ENCODE results near the gene MVB12B.
"Not testable (repeated sequence)": the region's sequence is repeated elsewhere in the genome, so short reads cannot be mapped to it uniquely, and the experiment has no call there.

MVB12B gene

GRCh38 chr9:126549246-126550006 lies 222.8 kb downstream of the MVB12B start:
- no peak for DNase-seq

- no peak for DNase-seq
Measured at GRCh38 chr9:126550891-126551351, 224.3 kb downstream of the MVB12B start.

DNA sequence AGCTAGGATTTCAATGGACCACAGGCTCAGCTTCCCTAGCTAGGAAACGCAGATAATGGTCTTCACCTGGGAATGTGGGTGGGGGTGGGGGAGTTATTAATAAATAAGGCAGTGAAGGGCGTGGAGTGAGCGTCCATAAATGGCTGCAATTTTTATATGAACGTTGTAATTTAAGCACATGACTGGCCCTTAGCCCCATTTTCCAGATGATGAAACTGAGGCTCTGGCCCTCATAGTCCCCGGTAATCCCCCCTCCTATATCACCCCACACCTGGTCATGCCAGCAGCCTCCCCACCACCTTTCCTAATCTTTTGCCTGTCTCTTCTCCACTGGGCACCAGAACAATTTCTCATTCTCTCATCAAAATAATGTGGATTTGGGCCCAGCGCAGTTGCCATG lies 225.2 kb downstream of the MVB12B start:
- no peak for DNase-seq

DNA sequence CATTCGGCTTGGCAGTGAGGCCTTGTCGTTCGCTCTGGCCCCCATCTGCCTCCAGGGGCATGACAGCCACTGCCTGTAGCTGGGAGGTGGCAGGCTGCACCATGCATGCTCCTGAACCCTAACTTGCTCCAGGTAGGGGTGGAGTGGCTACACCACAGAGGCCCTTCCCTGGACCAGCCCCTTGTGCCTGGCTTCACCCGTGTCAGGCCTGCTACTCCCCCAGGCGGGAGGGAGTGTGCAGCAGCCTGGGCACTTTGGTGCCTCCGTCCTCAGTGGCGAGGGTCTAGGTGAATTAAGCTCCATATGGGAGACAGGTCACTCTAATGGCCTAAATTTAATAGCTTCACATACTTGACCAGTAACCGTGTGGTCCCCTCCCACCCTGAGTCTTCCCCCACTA lies 227.7 kb downstream of the MVB12B start:
- no peak for DNase-seq

- DNase-seq, result not testable (repeated sequence)
Measured at GRCh38 chr9:126555421-126555820, 228.8 kb downstream of the MVB12B start.
